Mesothelial cell of epicardium (in vitro differentiated cells): ENCODE data around the gene IL1R2. TPM values are rescaled to one million over a fixed set of nuclear protein-coding genes. Genes with fewer than 3 reads are reported as not detected.

Experiments
- DNase-seq, 2 experiments: peaks; one replicate each; pipeline ENCODE4 v3.0.0; 2021; ENCODE audit warnings: low spot score in 2 of 2; ENCODE audit not compliant: unreplicated experiment in 2 of 2
- H3K27ac Mint-ChIP-seq: 2 replicates; pipeline ENCODE4 v1.8.0; 2021; ENCODE audit warnings: mixed read lengths
- H3K27me3 Mint-ChIP-seq: 2 replicates; pipeline ENCODE4 v1.8.0; 2021; ENCODE audit warnings: low read depth, mixed read lengths
- H3K36me3 Mint-ChIP-seq: 2 replicates; pipeline ENCODE4 v1.8.0; 2021; ENCODE audit warnings: mixed read lengths
- H3K4me1 Mint-ChIP-seq: 2 replicates; pipeline ENCODE4 v1.8.0; 2021; ENCODE audit warnings: mixed read lengths
- H3K4me3 Mint-ChIP-seq: 2 replicates; pipeline ENCODE4 v1.8.0; 2021; ENCODE audit warnings: mild to moderate bottlenecking, moderate library complexity, mixed read lengths
- H3K9me3 Mint-ChIP-seq: 2 replicates; pipeline ENCODE4 v1.8.0; 2021; ENCODE audit warnings: mixed read lengths
- total RNA-seq: library from RNA; stranded (reverse); gene quantifications from 3 replicates; pipeline ENCODE4 v1.2.1, GENCODE V29; 2021
- TF ChIP-seq, protein P1 (sequence below): fragments of 200-600 bp; sonication (generic); IDR thresholded peaks from one replicate; pipeline ENCODE4 v1.5.0; 2021; ENCODE audit warnings: antibody characterized with exemption; ENCODE audit not compliant: unreplicated experiment

Gene IL1R2
- total RNA-seq, 1 donor from 2014 or later, result not detected

DNA sequence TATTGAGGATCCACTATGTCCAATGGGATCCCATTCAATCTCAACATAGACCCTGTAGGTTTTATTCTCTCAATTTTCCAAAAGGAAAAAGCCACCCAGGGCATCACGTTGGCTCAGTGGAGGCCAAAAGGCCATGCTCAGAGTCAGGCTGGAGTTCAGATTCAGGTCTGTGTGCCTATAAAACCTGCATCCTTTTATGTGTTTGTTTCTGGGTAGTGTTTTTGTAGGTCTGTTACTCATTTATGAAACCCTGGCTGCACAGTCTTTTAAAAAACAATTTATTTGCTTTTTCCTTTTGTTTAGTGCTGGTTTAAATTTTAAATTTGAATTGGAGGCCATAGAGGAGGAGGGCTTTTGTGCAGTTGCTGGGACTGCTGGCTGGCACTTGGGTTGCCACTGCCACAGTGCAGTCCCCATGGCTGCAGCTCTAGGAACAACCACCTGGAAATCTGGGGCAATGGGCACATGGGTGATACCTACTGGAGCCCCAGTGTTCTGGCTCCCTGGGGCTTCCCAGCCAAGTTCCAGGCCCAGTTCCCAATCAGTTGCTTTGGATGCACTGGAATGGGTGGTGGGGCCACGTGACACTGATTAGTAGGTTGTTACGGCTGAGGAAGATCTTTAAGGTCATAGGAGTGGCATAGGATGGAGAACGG is 31.3 kb downstream of the IL1R2 start:
- no peak for DNase-seq
- no peaks in the 10 kb centered on the region for H3K9me3 Mint-ChIP-seq
- no peaks in the 10 kb centered on the region for H3K36me3 Mint-ChIP-seq
- H3K4me3 Mint-ChIP-seq, result no peak overlapping the region
- TF ChIP-seq, protein P1, sequence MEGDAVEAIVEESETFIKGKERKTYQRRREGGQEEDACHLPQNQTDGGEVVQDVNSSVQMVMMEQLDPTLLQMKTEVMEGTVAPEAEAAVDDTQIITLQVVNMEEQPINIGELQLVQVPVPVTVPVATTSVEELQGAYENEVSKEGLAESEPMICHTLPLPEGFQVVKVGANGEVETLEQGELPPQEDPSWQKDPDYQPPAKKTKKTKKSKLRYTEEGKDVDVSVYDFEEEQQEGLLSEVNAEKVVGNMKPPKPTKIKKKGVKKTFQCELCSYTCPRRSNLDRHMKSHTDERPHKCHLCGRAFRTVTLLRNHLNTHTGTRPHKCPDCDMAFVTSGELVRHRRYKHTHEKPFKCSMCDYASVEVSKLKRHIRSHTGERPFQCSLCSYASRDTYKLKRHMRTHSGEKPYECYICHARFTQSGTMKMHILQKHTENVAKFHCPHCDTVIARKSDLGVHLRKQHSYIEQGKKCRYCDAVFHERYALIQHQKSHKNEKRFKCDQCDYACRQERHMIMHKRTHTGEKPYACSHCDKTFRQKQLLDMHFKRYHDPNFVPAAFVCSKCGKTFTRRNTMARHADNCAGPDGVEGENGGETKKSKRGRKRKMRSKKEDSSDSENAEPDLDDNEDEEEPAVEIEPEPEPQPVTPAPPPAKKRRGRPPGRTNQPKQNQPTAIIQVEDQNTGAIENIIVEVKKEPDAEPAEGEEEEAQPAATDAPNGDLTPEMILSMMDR, result no peak
- peaks cover 2% of the 10 kb centered on the region for H3K27me3 Mint-ChIP-seq
- no peak overlapping the region for H3K27ac Mint-ChIP-seq
- peaks cover 15% of the 10 kb centered on the region for H3K4me1 Mint-ChIP-seq

DNA sequence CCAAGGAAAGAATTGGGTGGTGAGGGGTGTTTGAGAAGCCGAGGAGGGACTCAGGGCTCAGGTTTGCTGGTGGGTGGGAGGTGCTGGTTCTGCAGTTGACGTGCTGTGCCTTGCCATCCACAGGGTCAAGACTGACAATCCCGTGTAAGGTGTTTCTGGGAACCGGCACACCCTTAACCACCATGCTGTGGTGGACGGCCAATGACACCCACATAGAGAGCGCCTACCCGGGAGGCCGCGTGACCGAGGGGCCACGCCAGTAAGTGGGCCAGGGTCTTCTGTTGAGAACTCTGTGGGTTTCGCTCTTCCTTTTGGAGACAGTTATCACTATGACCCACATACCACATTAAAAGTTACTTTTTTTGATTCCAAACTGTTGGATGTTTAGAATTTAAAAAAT is 32.6 kb downstream of the IL1R2 start:
- Mint-ChIP-seq H3K4me3 (no peak overlapping the region), H3K36me3 (no peaks in the 10 kb centered on the region), H3K27me3 (peaks cover 2% of the 10 kb centered on the region), H3K4me1 (peaks cover 15% of the 10 kb centered on the region), H3K27ac (no peak overlapping the region), H3K9me3 (no peaks in the 10 kb centered on the region)
- DNase-seq, result no peak
- TF ChIP-seq, protein P1, result no peak

DNA sequence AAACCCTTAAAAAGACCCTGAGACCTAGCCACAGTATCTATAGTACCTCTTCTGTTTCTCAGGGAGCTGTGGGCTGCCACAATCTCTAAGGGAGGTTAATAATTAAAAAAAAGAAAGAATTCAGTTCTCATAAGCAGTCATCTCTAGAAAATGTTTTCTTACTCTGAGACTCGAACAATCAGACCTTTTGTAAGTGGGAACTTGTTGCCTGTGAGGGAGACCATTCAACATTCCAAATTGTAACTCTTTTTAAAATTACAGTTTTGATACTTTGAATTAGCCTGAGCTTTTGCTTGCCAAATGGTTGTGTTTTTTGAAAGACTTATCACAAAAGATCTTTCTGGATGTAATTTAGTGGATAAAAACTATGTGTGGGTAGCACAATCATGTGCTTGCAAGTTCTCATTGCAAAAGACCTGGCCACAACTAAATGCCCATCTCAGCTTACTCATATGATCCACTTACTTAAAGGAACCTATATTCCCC is 33.3 kb downstream of the IL1R2 start:
- Mint-ChIP-seq H3K36me3 (peaks cover 1% of the 10 kb centered on the region), H3K4me3 (no peak overlapping the region), H3K4me1 (peaks cover 15% of the 10 kb centered on the region), H3K27ac (no peak overlapping the region), H3K27me3 (peaks cover 2% of the 10 kb centered on the region), H3K9me3 (peaks cover 4% of the 10 kb centered on the region)
- no peak for DNase-seq
- TF ChIP-seq, protein P1, result no peak

DNA sequence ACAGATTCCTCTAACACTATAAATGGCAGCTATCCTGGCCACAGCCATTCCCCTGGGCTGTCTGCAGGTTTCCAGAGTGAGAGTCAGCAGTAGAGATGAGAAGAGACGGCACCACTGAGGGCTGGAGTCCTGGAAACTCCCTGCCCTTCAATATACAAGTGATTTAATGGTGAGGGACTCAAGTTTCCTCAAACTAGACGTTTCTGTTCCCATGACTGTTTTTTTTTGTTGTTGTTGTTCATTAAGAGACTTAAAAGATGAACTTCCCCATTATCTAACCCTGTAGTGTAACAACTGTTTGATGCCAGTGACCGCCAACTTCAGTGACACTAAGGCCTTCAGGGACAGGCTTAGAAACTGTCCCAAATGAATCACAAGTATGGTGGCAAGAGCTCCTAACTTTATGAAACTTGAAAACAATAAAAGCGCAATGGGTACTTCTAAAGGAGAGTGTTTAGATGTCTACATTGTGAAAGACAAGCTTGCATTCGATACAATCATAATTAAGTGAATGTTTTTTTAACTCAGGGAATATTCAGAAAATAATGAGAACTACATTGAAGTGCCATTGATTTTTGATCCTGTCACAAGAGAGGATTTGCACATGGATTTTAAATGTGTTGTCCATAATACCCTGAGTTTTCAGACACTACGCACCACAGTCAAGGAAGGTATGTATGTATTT is 34.0 kb downstream of the IL1R2 start:
- TF ChIP-seq, protein P1, result no peak
- Mint-ChIP-seq H3K27ac (no peak overlapping the region), H3K9me3 (peaks cover 4% of the 10 kb centered on the region), H3K4me1 (peaks cover 15% of the 10 kb centered on the region), H3K4me3 (no peak overlapping the region), H3K27me3 (no peaks in the 10 kb centered on the region), H3K36me3 (peaks cover 1% of the 10 kb centered on the region)
- no peak for DNase-seq

DNA sequence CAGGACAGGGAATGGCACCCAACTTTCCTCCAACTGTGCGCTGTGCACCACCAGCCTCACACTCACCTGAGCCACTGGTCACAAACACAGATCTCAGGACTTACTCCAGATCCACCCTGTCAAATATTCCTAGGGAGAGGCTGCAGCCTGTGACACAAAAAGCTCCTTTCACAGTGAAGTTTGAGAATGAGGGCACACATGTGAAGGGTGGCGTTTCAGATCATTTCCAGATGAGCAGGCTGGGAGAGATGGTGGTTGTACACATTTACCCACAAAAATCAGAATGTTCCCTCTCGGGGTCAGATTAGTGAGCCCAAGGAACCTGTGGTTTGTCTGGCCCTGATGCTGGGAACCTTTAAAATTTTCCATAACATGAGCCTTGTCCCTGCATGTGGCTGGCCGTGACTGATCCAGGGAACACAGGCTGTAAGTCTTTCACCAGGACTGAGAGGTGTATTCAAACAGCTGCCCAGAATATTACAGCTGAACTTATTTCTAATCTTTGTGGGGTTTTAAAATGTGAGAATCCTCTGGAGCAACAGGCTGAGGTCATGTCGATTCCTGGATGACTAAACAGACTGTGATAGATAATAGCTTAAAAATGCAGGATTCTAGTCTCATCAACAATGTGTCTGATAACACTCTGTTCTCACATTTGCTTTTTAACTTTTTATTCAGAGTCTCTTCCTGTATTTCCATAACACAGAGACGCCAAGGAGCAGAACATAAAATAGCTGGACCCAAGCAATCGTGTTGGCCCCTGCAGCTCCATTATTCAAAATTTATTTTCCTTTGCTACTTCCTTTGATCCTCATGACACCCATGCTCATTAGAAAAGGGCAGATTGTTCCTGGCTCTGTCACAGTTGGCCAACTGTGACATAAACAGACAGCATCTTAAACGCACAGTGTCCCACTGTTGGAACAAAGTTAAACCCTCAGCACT is 35.5 kb downstream of the IL1R2 start:
- Mint-ChIP-seq H3K27ac (peak overlapping the region; percentile 1), H3K4me1 (peaks cover 11% of the 10 kb centered on the region)
- DNase-seq, result no peak

More for the DNA sequence above, 35.5 kb downstream of the IL1R2 start:
- no peaks in the 10 kb centered on the region for H3K27me3 Mint-ChIP-seq
- peaks cover 4% of the 10 kb centered on the region for H3K9me3 Mint-ChIP-seq
- TF ChIP-seq, protein P1, result no peak
- H3K4me3 Mint-ChIP-seq, result no peak overlapping the region
- peaks cover 1% of the 10 kb centered on the region for H3K36me3 Mint-ChIP-seq
